Measurements from ENCODE around the gene PRDM1.
"Not testable (repeated sequence)": the region's sequence is repeated elsewhere in the genome, so short reads cannot be mapped to it uniquely, and the experiment has no call there.

Gene PRDM1

DNA sequence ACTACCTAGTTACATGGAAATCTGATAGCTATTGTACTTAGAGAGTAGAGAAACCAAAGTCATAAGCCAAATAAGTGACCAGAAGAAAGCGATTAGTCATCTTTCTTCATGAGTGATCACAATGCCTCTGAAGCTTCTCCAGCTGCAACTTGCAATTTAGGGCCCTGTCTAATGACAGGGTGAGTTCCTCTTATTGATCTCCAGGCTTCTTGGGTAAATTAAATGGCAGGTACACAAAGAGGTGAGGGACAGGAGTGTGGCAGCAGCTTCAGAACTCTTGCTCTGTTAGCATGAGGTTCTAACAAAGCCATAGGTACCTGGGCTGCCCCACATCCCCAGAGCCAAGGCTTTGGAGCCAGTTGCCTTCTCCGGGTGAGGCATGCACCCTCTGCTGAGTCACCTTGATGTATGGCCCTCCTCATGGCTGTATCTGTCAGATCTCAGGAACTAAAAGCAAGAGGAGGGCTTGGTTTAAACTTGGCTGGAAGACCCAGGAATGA lies 60.8 kb downstream of the PRDM1 start:
- Histone ChIP-seq H3K27me3 (ENCODE audit: low read depth, low read length) (no peaks in the 10 kb centered on the region), H3K36me3 (ENCODE audit: control insufficient read depth in 1 of 2, insufficient read depth in 2 of 2, low read length in 2 of 2) (no peaks in the 10 kb centered on the region), H3K27ac (ENCODE audit: low read length) (no peak overlapping the region), H3K4me1 (ENCODE audit: control insufficient read depth in 1 of 2, insufficient read depth in 2 of 2, low read length in 2 of 2) (no peaks in the 10 kb centered on the region), H3K9me3 (ENCODE audit: control insufficient read depth in 1 of 2, low read length in 2 of 2) (no peaks in the 10 kb centered on the region), H3K4me3 (ENCODE audit: low read depth in 1 of 2, low read length in 2 of 2) (no peak overlapping the region)

DNA sequence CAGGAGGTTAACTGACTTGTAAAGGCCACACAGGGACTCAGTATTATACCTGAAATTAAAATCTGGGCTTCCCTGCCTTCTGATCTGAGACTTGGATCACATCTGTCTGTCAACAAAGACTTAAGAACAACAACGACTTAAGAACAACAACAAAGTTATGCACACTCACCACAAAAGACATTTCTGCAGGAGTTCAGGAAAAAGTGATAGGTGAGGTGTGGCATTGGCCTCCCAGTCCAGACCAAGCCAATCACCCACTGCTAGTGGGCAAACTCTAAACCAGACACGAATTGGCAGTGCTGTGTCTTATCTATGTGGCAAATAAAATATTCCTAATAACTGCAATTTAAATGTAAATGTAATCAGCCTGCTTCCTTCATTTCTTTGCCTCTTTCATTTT lies 61.3 kb downstream of the PRDM1 start:
- H3K27me3 ChIP-seq (ENCODE audit: low read depth, low read length), result no peaks in the 10 kb centered on the region

DNA sequence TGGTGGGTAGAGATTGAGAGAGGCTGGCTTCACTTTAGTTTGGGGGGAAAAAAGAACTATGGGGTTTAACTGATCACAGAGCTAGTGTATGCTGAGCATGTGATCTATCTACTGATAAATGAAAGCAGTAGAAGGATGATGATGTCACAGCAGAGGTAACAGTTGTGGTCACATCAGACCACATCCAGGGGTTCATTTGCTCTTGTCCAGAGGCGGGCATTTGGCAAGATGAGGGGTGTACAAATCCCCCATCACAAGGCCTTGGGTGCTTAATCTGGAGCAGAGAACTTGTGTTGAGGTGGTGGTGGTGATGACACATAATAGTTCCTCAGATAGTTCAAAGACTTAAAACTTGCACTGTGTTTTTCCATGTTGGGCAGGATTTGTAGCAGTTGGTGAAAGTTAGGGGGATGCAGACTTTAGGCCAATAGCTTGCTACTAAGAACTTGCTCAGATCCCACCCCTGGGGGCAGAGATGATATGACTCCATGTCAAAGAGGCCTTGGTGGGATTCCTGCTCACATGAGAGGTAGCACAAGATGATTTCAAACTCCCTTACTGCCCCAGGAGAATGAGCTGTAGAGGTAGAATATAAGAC lies 63.4 kb downstream of the PRDM1 start:
- no peaks in the 10 kb centered on the region for H3K27me3 ChIP-seq (ENCODE audit: low read depth, low read length)
- no peaks in the 10 kb centered on the region for H3K9me3 ChIP-seq (ENCODE audit: control insufficient read depth in 1 of 2, low read length in 2 of 2)
- no peak overlapping the region for H3K27ac ChIP-seq (ENCODE audit: low read length)
- no peak overlapping the region for H3K4me3 ChIP-seq (ENCODE audit: low read depth in 1 of 2, low read length in 2 of 2)
- no peaks in the 10 kb centered on the region for H3K4me1 ChIP-seq (ENCODE audit: control insufficient read depth in 1 of 2, insufficient read depth in 2 of 2, low read length in 2 of 2)
- no peaks in the 10 kb centered on the region for H3K36me3 ChIP-seq (ENCODE audit: control insufficient read depth in 1 of 2, insufficient read depth in 2 of 2, low read length in 2 of 2)

More for the DNA sequence above, 61.3 kb downstream of the PRDM1 start:
- Histone ChIP-seq H3K36me3 (ENCODE audit: control insufficient read depth in 1 of 2, insufficient read depth in 2 of 2, low read length in 2 of 2) (no peaks in the 10 kb centered on the region), H3K4me1 (ENCODE audit: control insufficient read depth in 1 of 2, insufficient read depth in 2 of 2, low read length in 2 of 2) (no peaks in the 10 kb centered on the region), H3K4me3 (ENCODE audit: low read depth in 1 of 2, low read length in 2 of 2) (no peak overlapping the region), H3K9me3 (ENCODE audit: control insufficient read depth in 1 of 2, low read length in 2 of 2) (no peaks in the 10 kb centered on the region), H3K27ac (ENCODE audit: low read length) (no peak overlapping the region)

DNA sequence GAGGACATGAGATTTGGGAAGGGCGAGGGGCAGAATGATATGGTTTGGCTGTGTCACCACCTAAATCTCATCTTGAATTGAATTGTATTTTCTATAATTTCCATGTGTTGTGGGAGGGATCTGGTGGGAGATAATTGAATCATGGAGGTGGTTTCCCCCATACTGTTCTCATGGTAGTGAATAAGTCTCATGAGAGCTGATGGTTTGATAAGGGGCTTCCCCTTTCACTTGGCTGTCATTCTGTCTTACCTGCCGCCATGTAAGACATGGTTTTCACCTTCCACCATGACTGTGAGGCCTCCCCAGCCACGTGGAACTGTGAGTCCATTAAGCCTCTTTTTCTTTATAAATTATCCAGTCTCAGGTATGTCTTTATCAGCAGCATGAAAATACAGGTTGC lies 66.3 kb downstream of the PRDM1 start:
- H3K27me3 ChIP-seq (ENCODE audit: low read depth, low read length); H3K9me3 ChIP-seq (ENCODE audit: control insufficient read depth in 1 of 2, low read length in 2 of 2); H3K36me3 ChIP-seq (ENCODE audit: control insufficient read depth in 1 of 2, insufficient read depth in 2 of 2, low read length in 2 of 2); H3K4me1 ChIP-seq (ENCODE audit: control insufficient read depth in 1 of 2, insufficient read depth in 2 of 2, low read length in 2 of 2); H3K27ac ChIP-seq (ENCODE audit: low read length); H3K4me3 ChIP-seq (ENCODE audit: low read depth in 1 of 2, low read length in 2 of 2): not testable (repeated sequence)

DNA sequence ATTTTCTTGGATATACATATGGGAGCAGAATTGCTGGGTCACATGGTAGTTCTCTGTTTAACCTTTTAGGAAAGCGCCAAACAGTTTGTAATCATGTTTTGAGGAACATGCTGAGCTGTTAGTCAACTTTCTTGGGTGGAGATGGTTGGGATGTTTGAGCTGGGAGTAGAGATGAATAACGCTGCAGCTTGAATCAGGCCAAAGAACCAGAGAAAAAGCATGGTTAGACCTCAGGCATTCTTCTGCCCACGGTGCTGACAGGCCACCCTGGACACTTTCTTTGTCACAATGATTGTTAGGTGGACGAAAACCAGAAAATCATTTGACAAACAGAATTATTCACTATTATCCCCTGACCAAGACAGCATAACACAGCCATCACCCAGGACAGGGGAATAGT lies 66.8 kb downstream of the PRDM1 start:
- Histone ChIP-seq H3K36me3 (ENCODE audit: control insufficient read depth in 1 of 2, insufficient read depth in 2 of 2, low read length in 2 of 2) (no peaks in the 10 kb centered on the region), H3K9me3 (ENCODE audit: control insufficient read depth in 1 of 2, low read length in 2 of 2) (no peaks in the 10 kb centered on the region), H3K4me1 (ENCODE audit: control insufficient read depth in 1 of 2, insufficient read depth in 2 of 2, low read length in 2 of 2) (no peaks in the 10 kb centered on the region), H3K4me3 (ENCODE audit: low read depth in 1 of 2, low read length in 2 of 2) (no peak overlapping the region), H3K27ac (ENCODE audit: low read length) (no peak overlapping the region), H3K27me3 (ENCODE audit: low read depth, low read length) (no peaks in the 10 kb centered on the region)

DNA sequence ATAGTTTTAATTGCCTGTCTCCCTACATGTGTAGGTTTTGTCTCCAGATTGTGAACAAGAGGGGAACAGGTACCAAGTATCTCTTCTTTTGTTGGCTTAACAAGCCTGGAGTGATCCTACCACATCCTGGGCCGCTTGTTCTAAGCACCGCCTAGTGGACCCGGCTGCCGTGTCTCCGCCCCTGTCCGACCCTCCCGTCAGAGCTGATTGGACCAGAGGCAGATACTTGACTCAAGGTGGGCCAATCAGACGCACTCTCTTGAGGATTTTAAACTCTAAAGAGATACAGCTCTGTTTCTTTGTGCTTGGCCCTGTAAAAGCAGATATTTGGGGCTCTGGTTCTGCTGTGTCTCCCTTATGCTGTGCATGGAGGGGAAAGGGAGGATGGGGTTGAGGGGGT lies 68.2 kb downstream of the PRDM1 start:
- Histone ChIP-seq H3K36me3 (ENCODE audit: control insufficient read depth in 1 of 2, insufficient read depth in 2 of 2, low read length in 2 of 2) (no peaks in the 10 kb centered on the region), H3K4me1 (ENCODE audit: control insufficient read depth in 1 of 2, insufficient read depth in 2 of 2, low read length in 2 of 2) (no peaks in the 10 kb centered on the region), H3K27me3 (ENCODE audit: low read depth, low read length) (no peaks in the 10 kb centered on the region), H3K27ac (ENCODE audit: low read length) (no peak overlapping the region), H3K4me3 (ENCODE audit: low read depth in 1 of 2, low read length in 2 of 2) (no peak overlapping the region), H3K9me3 (ENCODE audit: control insufficient read depth in 1 of 2, low read length in 2 of 2) (no peaks in the 10 kb centered on the region)

DNA sequence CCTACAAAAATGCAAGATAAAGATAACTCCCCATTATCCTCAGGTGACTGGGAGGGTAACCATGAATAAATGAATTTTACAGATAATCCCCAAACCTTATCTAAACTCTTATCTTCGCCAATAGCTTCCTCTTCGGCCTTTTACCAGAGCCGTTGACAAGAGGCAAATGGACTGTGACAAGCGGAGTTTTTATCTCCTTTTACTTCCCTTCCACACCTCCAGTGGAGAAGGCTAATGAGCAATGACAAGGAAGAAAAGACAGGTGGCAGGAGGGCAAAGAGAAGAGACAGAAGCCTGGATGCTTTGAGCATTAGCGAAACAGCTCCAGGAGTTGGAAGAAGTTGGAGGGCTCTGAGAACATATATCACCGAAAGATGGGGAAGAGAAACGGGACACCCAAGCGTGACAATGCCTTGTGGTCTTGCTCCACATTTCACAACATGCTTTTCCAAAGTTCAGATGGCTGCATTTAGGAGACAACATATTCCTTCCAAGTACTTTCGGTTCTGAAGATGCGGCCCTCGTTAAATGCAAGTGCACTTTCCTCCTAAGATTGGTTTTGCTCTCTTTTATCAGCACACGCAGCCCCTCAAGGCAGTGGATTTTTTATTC lies 69.2 kb downstream of the PRDM1 start:
- Histone ChIP-seq H3K27me3 (ENCODE audit: low read depth, low read length) (no peaks in the 10 kb centered on the region), H3K4me1 (ENCODE audit: control insufficient read depth in 1 of 2, insufficient read depth in 2 of 2, low read length in 2 of 2) (no peaks in the 10 kb centered on the region), H3K9me3 (ENCODE audit: control insufficient read depth in 1 of 2, low read length in 2 of 2) (no peaks in the 10 kb centered on the region), H3K4me3 (ENCODE audit: low read depth in 1 of 2, low read length in 2 of 2) (no peak overlapping the region), H3K36me3 (ENCODE audit: control insufficient read depth in 1 of 2, insufficient read depth in 2 of 2, low read length in 2 of 2) (no peaks in the 10 kb centered on the region), H3K27ac (ENCODE audit: low read length) (no peak overlapping the region)

DNA sequence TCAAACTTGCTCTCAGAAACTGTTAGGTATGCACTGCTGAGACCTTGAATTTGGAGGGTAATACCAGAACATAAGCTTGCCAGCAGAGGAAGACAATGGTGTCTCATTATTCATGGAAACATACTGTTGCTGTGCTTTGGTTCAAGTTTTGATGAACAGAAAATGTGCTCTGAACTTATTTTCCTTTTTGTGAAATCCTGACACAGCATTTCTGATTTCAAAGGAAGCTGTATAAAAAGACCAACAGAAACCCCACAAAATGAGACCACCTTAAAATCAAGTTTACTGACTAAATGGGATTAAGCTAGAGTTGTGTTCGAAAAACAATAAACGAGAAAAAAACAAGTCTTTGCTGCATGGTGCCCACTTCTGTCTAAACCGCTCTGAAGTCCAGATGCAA lies 70.3 kb downstream of the PRDM1 start:
- H3K27ac ChIP-seq (ENCODE audit: low read length), result no peak overlapping the region
- H3K36me3 ChIP-seq (ENCODE audit: control insufficient read depth in 1 of 2, insufficient read depth in 2 of 2, low read length in 2 of 2), result no peaks in the 10 kb centered on the region
- no peaks in the 10 kb centered on the region for H3K27me3 ChIP-seq (ENCODE audit: low read depth, low read length)
- no peaks in the 10 kb centered on the region for H3K9me3 ChIP-seq (ENCODE audit: control insufficient read depth in 1 of 2, low read length in 2 of 2)
- no peak overlapping the region for H3K4me3 ChIP-seq (ENCODE audit: low read depth in 1 of 2, low read length in 2 of 2)
- H3K4me1 ChIP-seq (ENCODE audit: control insufficient read depth in 1 of 2, insufficient read depth in 2 of 2, low read length in 2 of 2), result no peaks in the 10 kb centered on the region

DNA sequence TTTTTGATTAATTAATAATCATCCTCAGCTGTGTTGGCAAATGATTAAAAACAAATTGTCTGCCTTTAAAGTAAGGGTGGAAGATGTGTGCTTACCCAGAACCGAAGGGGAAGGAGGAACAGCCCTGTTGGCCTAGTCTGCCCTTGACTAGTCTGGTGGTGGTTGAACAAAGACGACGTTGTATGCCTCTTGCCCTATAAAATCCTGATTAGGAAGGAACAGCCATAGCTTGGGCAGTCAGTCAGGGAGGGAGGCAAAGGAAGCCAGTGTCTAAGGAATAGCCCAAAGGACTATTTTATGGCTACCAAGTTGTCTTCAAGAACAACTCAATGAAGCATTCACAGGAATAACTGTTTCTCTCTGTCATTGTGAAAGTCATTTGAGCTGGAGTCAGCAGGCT lies 70.7 kb downstream of the PRDM1 start:
- H3K4me1 ChIP-seq (ENCODE audit: control insufficient read depth in 1 of 2, insufficient read depth in 2 of 2, low read length in 2 of 2), result no peaks in the 10 kb centered on the region
- no peak overlapping the region for H3K27ac ChIP-seq (ENCODE audit: low read length)
- H3K4me3 ChIP-seq (ENCODE audit: low read depth in 1 of 2, low read length in 2 of 2), result no peak overlapping the region
- no peaks in the 10 kb centered on the region for H3K36me3 ChIP-seq (ENCODE audit: control insufficient read depth in 1 of 2, insufficient read depth in 2 of 2, low read length in 2 of 2)
- H3K9me3 ChIP-seq (ENCODE audit: control insufficient read depth in 1 of 2, low read length in 2 of 2), result no peaks in the 10 kb centered on the region
- H3K27me3 ChIP-seq (ENCODE audit: low read depth, low read length), result no peaks in the 10 kb centered on the region

DNA sequence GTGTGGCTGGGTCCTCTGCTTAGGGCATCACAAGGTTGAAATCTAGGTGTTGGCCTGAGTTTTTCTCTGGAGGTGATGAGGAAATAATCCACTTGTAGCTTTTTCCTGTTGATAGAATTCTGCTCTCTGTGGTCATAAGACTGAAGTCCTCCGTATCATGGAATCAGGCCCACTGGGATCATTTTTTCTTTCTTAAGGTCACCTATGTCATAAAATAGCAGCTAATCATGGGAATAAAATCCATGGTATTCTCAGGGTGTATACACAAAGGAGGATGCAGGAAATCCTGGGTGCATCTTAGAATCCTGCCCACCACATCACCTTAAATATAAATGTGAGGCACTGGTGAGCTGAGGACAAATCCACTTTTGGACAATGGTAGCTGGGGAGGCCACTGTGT lies 72.7 kb downstream of the PRDM1 start:
- Histone ChIP-seq H3K4me1 (ENCODE audit: control insufficient read depth in 1 of 2, insufficient read depth in 2 of 2, low read length in 2 of 2) (peaks cover 6 to 7% of the 10 kb centered on the region in 2 donors), H3K4me3 (ENCODE audit: low read depth in 1 of 2, low read length in 2 of 2) (no peak overlapping the region), H3K9me3 (ENCODE audit: control insufficient read depth in 1 of 2, low read length in 2 of 2) (no peaks in the 10 kb centered on the region)

More for the DNA sequence above, 72.7 kb downstream of the PRDM1 start:
- H3K36me3 ChIP-seq (ENCODE audit: control insufficient read depth in 1 of 2, insufficient read depth in 2 of 2, low read length in 2 of 2), result no peaks in the 10 kb centered on the region
- H3K27ac ChIP-seq (ENCODE audit: low read length), result no peak overlapping the region
- H3K27me3 ChIP-seq (ENCODE audit: low read depth, low read length), result no peaks in the 10 kb centered on the region

Measured in muscle layer of duodenum (tissue), 2 donors.